Ectodermal cell (in vitro differentiated cells): Measurements from ENCODE around the gene PILRB.

Experiments
- H3K27ac ChIP-seq: 2 replicates; pipeline ENCODE4 v1.7.0; 2013; ENCODE audit warnings: mild to moderate bottlenecking, low read depth, low read length; ENCODE audit not compliant: insufficient read depth, poor library complexity, severe bottlenecking
- H3K27me3 ChIP-seq: 2 replicates; pipeline ENCODE4 v1.7.0; 2013; ENCODE audit warnings: mild to moderate bottlenecking, low read length; ENCODE audit not compliant: insufficient read depth, control insufficient read depth, poor library complexity, severe bottlenecking
- H3K36me3 ChIP-seq: one replicate; pipeline ENCODE4 v1.7.0; 2013; ENCODE audit warnings: low read length; ENCODE audit not compliant: control insufficient read depth, insufficient read depth
- H3K4me1 ChIP-seq: one replicate; pipeline ENCODE4 v1.7.0; 2013; ENCODE audit warnings: low read length; ENCODE audit not compliant: control insufficient read depth, insufficient read depth
- H3K4me3 ChIP-seq: 2 replicates; pipeline ENCODE4 v1.7.0; 2013; ENCODE audit warnings: low read depth, low read length, control low read depth; ENCODE audit not compliant: insufficient read depth
- H3K9me3 ChIP-seq: 2 replicates; pipeline ENCODE4 v1.7.0; 2013; ENCODE audit warnings: mild to moderate bottlenecking, low read length, moderate library complexity; ENCODE audit not compliant: control insufficient read depth
- WGBS, 2 experiments: methylation state at CpG; one replicate each; pipeline ENCODE4 v1.1.7; 2013; ENCODE audit warnings: missing lambda C conversion rate in 2 of 2; 5-methylcytosine and 5-hydroxymethylcytosine counted together

The PILRB gene

DNA sequence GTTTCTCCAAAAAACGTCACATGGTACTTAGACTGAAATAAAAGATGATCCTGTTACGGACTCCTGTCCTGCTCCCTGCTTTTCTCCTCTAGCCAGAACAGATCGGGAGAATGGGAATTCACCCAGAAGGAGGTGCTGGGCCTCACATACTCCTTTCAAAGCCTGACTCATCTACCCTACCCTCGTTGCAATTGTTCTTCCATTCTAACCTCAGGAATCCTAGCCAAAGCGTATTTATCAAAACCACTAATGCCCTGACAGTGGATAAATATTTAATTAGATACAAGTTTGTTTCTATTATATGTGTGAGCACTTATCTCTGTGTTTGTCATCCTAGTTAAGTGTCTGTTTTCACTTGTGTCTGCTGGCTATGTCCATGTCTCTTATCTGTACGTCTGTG lies 48.9 kb downstream of the PILRB start:
- Histone ChIP-seq H3K9me3 (no peaks in the 10 kb centered on the region), H3K36me3 (no peaks in the 10 kb centered on the region), H3K4me3 (no peak overlapping the region), H3K27ac (no peak overlapping the region), H3K4me1 (no peaks in the 10 kb centered on the region), H3K27me3 (no peaks in the 10 kb centered on the region)
- 72 to 79% methylated on average over 5 to 6 of the region's 6 CpGs for WGBS, 2 experiments

DNA sequence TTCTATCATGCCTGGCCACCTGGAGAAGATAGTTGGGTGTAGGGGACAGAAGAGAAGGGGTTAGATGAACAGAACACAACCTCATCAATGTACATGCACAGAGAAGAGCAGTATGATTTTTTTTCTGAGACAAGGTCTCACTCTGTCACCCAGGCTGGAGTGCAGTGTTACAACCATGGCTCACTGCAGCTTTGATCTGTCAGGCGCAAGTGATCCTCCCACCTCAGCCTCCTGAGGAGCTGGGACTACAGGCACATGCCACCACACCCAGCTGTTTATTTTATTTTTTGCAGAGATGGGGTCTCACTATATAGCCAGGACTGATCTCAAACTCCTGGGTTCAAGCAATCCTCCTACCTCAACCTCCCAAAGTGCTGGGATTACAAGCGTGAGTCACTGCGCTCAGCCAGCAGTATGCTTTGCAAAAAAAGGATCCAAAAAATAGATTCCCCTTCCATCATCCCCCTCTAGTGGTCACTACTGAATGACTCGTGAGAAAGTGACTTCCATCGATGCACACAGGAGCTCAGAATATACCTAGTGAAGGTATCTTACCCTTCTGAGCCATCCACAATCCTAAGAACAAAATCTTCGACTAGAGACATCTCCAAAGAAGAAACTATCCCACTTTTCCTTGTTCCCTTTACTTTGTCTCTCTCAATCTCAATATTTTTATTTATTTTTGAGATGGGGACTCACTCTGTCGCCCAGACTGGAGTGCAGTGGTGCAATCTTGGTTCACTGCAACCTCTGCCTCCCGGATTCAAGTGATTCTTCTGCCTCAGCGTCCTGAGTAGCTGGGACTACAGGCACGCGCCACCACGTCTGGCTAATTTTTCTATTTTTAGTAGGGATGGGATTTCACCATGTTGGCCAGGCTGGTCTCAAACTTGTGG lies 49.6 kb downstream of the PILRB start:
- 54 to 57% methylated on average over 12 of the region's 12 CpGs for WGBS, 2 experiments
- Histone ChIP-seq H3K27me3 (no peaks in the 10 kb centered on the region), H3K27ac (no peak overlapping the region), H3K36me3 (no peaks in the 10 kb centered on the region), H3K4me1 (no peaks in the 10 kb centered on the region), H3K9me3 (no peaks in the 10 kb centered on the region), H3K4me3 (no peak overlapping the region)

DNA sequence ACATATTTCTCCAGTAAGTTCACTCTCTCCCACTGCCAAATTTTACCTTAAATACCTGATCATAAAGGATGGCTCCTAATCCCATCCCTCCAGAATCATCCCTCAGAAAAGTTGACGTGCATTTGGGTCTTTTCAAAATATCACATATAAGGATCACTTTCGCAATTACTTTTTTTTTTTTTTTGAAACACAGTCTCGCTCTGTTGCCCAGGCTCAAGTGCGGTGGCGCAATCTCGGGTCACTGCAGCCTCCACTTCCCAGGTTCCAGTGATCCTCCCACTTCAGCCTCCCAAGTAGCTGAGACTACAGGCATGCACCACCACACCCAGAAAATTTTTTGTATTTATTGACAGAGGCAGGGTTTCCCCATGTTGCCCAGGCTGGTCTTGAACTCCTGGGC lies 53.2 kb downstream of the PILRB start:
- H3K4me3 ChIP-seq, result no peak overlapping the region
- no peak overlapping the region for H3K27ac ChIP-seq
- no peaks in the 10 kb centered on the region for H3K27me3 ChIP-seq
- 84 to 85% methylated on average over 6 of the region's 6 CpGs for WGBS, 2 experiments
- no peaks in the 10 kb centered on the region for H3K36me3 ChIP-seq
- H3K4me1 ChIP-seq, result no peaks in the 10 kb centered on the region
- no peaks in the 10 kb centered on the region for H3K9me3 ChIP-seq

DNA sequence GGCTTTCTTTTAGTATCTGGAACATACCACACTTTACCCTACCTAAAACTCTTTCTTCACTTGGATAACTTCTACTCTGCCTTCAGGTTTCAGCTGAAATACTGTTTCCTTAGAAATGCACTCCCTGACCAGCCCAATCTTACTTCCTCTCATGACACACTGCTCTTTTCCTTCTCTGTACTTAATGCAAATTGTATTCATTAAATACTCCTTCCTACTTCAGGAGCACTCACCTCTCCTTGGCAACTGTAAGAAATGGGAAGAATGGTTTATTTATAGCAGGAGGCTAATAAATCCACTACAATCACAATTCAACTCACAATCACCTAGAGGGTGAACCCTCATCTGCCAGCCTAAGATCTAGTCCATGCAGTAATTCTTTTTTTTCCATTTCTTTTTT lies 55.4 kb downstream of the PILRB start:
- no peaks in the 10 kb centered on the region for H3K36me3 ChIP-seq
- H3K9me3 ChIP-seq, result no peaks in the 10 kb centered on the region
- no peak overlapping the region for H3K27ac ChIP-seq
- H3K27me3 ChIP-seq, result no peaks in the 10 kb centered on the region
- H3K4me3 ChIP-seq, result no peak overlapping the region
- no peaks in the 10 kb centered on the region for H3K4me1 ChIP-seq

DNA sequence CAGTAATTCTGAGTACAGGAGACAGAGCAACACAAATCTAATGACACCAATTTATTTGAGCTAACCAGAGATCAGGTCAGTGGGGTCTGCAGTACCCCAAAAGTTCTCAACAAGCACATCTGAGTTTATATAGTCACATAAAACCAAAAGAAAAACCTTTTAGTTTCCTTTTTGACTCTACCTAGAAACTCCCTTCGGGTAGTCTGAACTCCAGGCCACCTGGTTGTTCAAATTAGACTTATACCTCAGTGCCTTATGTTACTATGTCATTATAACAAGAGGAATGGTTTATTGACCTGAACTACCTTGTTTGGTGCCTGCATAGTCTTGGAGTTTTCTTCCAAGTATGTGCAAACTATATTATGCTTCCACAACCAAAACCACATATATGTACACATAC lies 56.0 kb downstream of the PILRB start:
- Histone ChIP-seq H3K36me3 (no peaks in the 10 kb centered on the region), H3K9me3 (no peaks in the 10 kb centered on the region), H3K27me3 (no peaks in the 10 kb centered on the region), H3K4me3 (no peak overlapping the region), H3K4me1 (no peaks in the 10 kb centered on the region), H3K27ac (no peak overlapping the region)
- 83 to 100% methylated on average over 1 of the region's 1 CpG for WGBS, 2 experiments

DNA sequence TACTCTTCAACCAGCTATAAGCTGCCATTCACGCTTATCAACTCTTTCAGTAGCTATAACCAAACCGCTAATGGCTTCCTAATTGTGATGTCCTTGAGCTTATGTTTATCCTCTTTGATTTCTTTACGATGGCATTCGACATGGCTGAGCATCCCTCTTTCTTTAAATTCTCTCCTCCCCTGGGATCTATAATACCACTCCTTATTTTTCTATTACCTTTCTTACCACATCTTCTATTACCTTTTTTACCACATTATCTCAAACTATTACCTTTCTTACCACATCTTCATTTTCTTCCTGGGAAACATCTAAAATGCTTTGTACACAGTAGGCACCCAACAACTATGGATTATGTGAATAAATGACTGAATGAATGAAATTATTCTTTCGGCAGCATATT lies 57.5 kb downstream of the PILRB start:
- H3K4me1 ChIP-seq, result no peaks in the 10 kb centered on the region
- no peak overlapping the region for H3K4me3 ChIP-seq
- H3K27me3 ChIP-seq, result no peaks in the 10 kb centered on the region
- WGBS, 2 experiments, result 93 to 97% methylated on average over 5 of the region's 5 CpGs
- H3K27ac ChIP-seq, result no peak overlapping the region
- no peaks in the 10 kb centered on the region for H3K9me3 ChIP-seq
- H3K36me3 ChIP-seq, result no peaks in the 10 kb centered on the region
